ENCODE data around the gene SAYSD1. TPM values are rescaled to one million over a fixed set of nuclear protein-coding genes. Genes with fewer than 3 reads are reported as not detected.

The SAYSD1 gene
- total and polyA plus RNA-seq, 9 of the 15 experiments (the other 6 are each of a cell fraction or from before 2014, with no cell fraction given): 3.5 to 19.1 (median 12.4) TPM

- peak; percentile 69; the same call in 1 of the 2 replicates for TF ChIP-seq ZNF766 (CRISPR knock-in tag; conservative IDR thresholded peaks at IDR 0.05)
- TF ChIP-seq CHD4 (IDR thresholded peaks at IDR 0.05; ENCODE audit: insufficient read depth, insufficient replicate concordance, low read depth, low read length, poor library complexity, severe bottlenecking): no peak
- no peak for TF ChIP-seq SRF (CRISPR knock-in tag; IDR thresholded peaks at IDR 0.05)
- TF ChIP-seq GATA2 (CRISPR knock-in tag; IDR thresholded peaks at IDR 0.05): no peak
- no peak for TF ChIP-seq CBX8 (IDR thresholded peaks at IDR 0.05; ENCODE audit: borderline replicate concordance, extremely low read depth, low read depth, low read length, poor library complexity, severe bottlenecking)
- peak; percentile 40; the same call in 1 of the 2 replicates for TF ChIP-seq BCL6 (CRISPR knock-in tag; IDR thresholded peaks at IDR 0.05)
- no peak for TF ChIP-seq ARID4B (CRISPR knock-in tag; IDR thresholded peaks at IDR 0.05)
- no peak for TF ChIP-seq FOXP4 (CRISPR knock-in tag; IDR thresholded peaks at IDR 0.05; ENCODE audit: borderline replicate concordance)
- TF ChIP-seq ZNF76 (CRISPR knock-in tag; IDR thresholded peaks at IDR 0.05; ENCODE audit: borderline replicate concordance): no peak
- TF ChIP-seq CREM (IDR thresholded peaks at IDR 0.05; ENCODE audit: low read depth): 0 out of 2 replicates have a peak, but pooled peaks have one; percentile 30
- no peak for TF ChIP-seq ZNF79 (CRISPR knock-in tag; IDR thresholded peaks at IDR 0.05; ENCODE audit: low read depth)
- no peak for TF ChIP-seq TAF7 (tag; IDR thresholded peaks at IDR 0.05)
- no peak for TF ChIP-seq CEBPG (CRISPR knock-in tag; IDR thresholded peaks at IDR 0.05)
- TF ChIP-seq CEBPG (tag; conservative IDR thresholded peaks at IDR 0.05 in 1 of 2, IDR thresholded peaks at IDR 0.05 in 1 of 2): no peak
These were observed 26.7 kb downstream of the SAYSD1 start (continued) for GRCh38 chr6:39088331-39088730.
